Right atrium auricular region (tissue), 2 donors: ENCODE measurements around the gene OR52R1. TPM values are rescaled to one million over a fixed set of nuclear protein-coding genes. Genes with fewer than 3 reads are reported as not detected.
"Not testable (repeated sequence)": the region's sequence is repeated elsewhere in the genome, so short reads cannot be mapped to it uniquely, and the experiment has no call there.

Source experiments
- DNase-seq: peaks from one replicate; pipeline ENCODE4 v3.0.0-alpha.2; 2019; ENCODE audit warnings: low spot score
- H3K27ac ChIP-seq, 2 donors: fragments of 200-600 bp; sonication (generic); 1 replicate in 1 of 2; 2 replicates in 1 of 2; pipeline ENCODE4 v1.5.1; 2016 to 2019
- H3K27me3 ChIP-seq, 2 donors: fragments of 200-600 bp; sonication (generic); one replicate each; pipeline versions ENCODE4 v1.5.1 to v1.6.0; 2017 to 2019
- H3K36me3 ChIP-seq: fragments of 200-600 bp; sonication (generic); one replicate; pipeline ENCODE4 v1.5.1; 2016
- H3K4me1 ChIP-seq, 2 donors: fragments of 200-600 bp; sonication (generic); one replicate each; pipeline versions ENCODE4 v1.5.1 to v1.6.0; 2017 to 2019
- H3K4me3 ChIP-seq, 2 donors: fragments of 200-600 bp; sonication (generic); 1 replicate in 1 of 2; 2 replicates in 1 of 2; pipeline ENCODE4 v1.5.1; 2017 to 2019; ENCODE audit warnings: mild to moderate bottlenecking in 1 of 2, moderate library complexity in 1 of 2
- H3K9me3 ChIP-seq, 2 donors: fragments of 200-600 bp; sonication (generic); one replicate each; pipeline ENCODE4 v1.5.1; 2019
- CTCF ChIP-seq, 2 donors: fragments of 200-600 bp; sonication (generic); IDR thresholded peaks; one replicate each; pipeline ENCODE4 v1.5.1; 2019; ENCODE audit warnings: antibody characterized with exemption in 2 of 2
- total RNA-seq, 2 donors: library from RNA; depleted of rRNA; stranded (reverse); fragments of >200 nt; gene quantifications; one replicate each; pipeline ENCODE4 v1.1.0, GENCODE V29; 2016

Gene OR52R1
- total RNA-seq, 2 donors from 2014 or later: not detected

GRCh38 chr11:4830346-4830745 is 26.2 kb upstream of the OR52R1 start:
- no peak for TF ChIP-seq CTCF (IDR thresholded peaks at IDR 0.05)
- Histone ChIP-seq H3K9me3 (no peaks in the 10 kb centered on the region), H3K27ac (no peak overlapping the region), H3K4me1 (no peaks in the 10 kb centered on the region), H3K4me3 (no peak overlapping the region), H3K36me3 (no peaks in the 10 kb centered on the region), H3K27me3 (no peaks in the 10 kb centered on the region)
- DNase-seq: no peak

DNA sequence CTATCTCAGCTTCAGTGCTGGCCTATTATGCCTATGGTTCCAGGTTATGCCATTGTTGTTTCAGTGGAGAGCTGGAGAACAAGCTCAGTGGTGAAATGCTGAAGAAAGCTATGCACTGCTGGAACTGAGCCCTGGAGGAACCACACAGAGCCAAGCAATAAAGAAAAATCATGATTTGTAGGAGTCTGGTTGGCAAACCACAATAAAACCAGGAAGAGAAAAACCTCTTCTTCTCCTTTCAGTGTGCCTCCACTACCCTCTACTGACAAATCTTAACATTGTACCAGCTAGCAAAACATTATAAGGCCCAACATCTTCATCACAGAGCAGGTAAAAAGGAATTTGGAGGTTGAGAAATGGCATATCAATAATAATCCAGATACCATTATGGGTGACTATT is 22.2 kb upstream of the OR52R1 start:
- H3K36me3 ChIP-seq: no peaks in the 10 kb centered on the region
- no peaks in the 10 kb centered on the region for H3K9me3 ChIP-seq
- no peaks in the 10 kb centered on the region for H3K4me1 ChIP-seq
- TF ChIP-seq CTCF (IDR thresholded peaks at IDR 0.05): peak; percentile 25 to 63
- H3K4me3 ChIP-seq: no peak overlapping the region
- DNase-seq: no peak
- H3K27ac ChIP-seq: no peak overlapping the region
- H3K27me3 ChIP-seq: no peaks in the 10 kb centered on the region

DNA sequence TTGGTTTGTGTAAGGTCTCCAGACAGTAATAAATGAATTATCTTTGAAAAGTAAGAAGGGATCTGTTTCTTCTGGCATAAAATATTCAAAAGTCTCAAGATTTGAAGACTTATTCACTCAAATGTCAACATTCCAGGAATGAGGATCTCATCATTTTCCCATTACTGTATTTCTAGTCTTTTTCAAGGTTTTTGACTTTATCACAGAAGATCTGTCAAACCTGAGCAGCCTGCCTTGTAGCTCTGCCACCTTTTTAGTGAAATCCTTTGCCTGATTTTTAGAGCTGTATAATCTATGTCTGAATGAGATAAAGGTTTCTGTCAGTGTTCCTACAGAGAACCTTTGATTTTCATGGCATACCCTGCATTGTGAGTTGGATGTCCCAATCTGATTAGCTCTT is 21.0 kb upstream of the OR52R1 start:
- Histone ChIP-seq H3K36me3 (no peaks in the 10 kb centered on the region), H3K27me3 (no peaks in the 10 kb centered on the region), H3K4me3 (no peak overlapping the region), H3K4me1 (no peaks in the 10 kb centered on the region), H3K9me3 (no peaks in the 10 kb centered on the region), H3K27ac (no peak overlapping the region)
- no peak for DNase-seq
- TF ChIP-seq CTCF (IDR thresholded peaks at IDR 0.05): no peak

DNA sequence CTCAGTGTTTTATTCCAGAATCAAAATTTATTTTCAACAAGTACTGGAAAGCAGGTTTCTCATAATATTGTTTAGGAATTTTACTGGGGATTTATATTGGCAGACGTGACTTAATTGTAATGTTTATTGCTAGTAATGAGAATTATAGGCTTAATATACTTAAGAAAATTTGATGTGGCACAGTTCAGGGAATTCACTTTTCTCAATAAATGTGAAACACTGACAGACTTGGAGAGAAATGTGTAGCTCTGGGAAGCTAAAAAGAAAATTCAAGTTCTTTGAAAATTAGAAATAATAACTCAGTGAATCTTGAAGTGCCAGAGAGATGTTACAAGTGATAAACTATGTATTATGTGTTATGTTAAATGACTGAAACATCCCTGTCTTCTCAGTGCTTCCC is 16.8 kb upstream of the OR52R1 start, which contains the start of gene OR51F2:
Gene OR51F2, plus strand, starts transcription at position 301 of the 400 bp plus-strand sequence. CDS start 101 bp downstream, outside the sequence.
- no peak within 1 kb of the TSS for H3K27ac ChIP-seq
- no peak for DNase-seq
- H3K4me3 ChIP-seq: no peak within 1 kb of the TSS
- no peaks in the 10 kb centered on the region for H3K27me3 ChIP-seq
- no peaks in the 10 kb centered on the region for H3K4me1 ChIP-seq
- no peak for TF ChIP-seq CTCF (IDR thresholded peaks at IDR 0.05)
- no peaks in the 10 kb centered on the region for H3K9me3 ChIP-seq
- H3K36me3 ChIP-seq: no peaks in the 10 kb centered on the region

DNA sequence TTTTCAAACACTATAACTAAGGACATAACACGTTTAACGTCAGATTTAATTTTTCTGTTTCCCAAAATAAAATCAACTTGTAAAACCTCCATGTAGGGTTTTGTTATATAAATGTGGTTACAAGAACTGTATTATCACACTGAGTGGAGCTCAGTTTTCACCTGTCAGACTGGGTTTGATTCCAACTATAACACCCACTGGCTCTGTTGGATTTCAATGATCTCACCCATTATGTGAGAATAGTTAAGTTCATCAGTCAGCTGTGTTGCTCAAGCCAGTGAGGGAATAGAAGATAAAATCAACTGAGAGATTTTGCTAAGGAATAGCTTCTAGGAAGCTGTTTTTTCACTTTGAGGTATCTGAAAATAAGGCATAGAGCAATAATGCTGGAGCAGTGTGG is 5.1 kb upstream of the OR52R1 start:
- no peaks in the 10 kb centered on the region for H3K9me3 ChIP-seq
- no peaks in the 10 kb centered on the region for H3K27me3 ChIP-seq
- DNase-seq: no peak
- peaks cover 0 to 5% of the 10 kb centered on the region in 2 donors for H3K4me1 ChIP-seq
- no peak for TF ChIP-seq CTCF (IDR thresholded peaks at IDR 0.05)
- H3K4me3 ChIP-seq: no peak overlapping the region
- H3K36me3 ChIP-seq: no peaks in the 10 kb centered on the region
- no peak overlapping the region for H3K27ac ChIP-seq

GRCh38 chr11:4808476-4808875 is 4.3 kb upstream of the OR52R1 start:
- peaks cover 0 to 5% of the 10 kb centered on the region in 2 donors for H3K4me1 ChIP-seq
- H3K4me3 ChIP-seq: no peak overlapping the region
- H3K36me3 ChIP-seq: no peaks in the 10 kb centered on the region
- H3K9me3 ChIP-seq: no peaks in the 10 kb centered on the region
- TF ChIP-seq CTCF (IDR thresholded peaks at IDR 0.05): no peak
- no peaks in the 10 kb centered on the region for H3K27me3 ChIP-seq
- H3K27ac ChIP-seq: no peak overlapping the region
- DNase-seq: no peak

- H3K4me1 ChIP-seq, H3K4me3 ChIP-seq, H3K27me3 ChIP-seq, DNase-seq, H3K27ac ChIP-seq, H3K9me3 ChIP-seq, H3K36me3 ChIP-seq: not testable (repeated sequence)
Measured at GRCh38 chr11:4801316-4801715, 2.9 kb downstream of the OR52R1 start.
